Osteoblast (primary cell): Measurements from ENCODE around the gene HEBP1. TPM values are rescaled to one million over a fixed set of nuclear protein-coding genes. Genes with fewer than 3 reads are reported as not detected.
A peak's percentile ranks its signal among the peaks of the same experiment; 100 is the strongest.

Experiments
- DNase-seq: peaks from one replicate; pipeline ENCODE4 v3.0.0; 2011; ENCODE audit warnings: low spot score, mixed read lengths; ENCODE audit not compliant: insufficient read length; ENCODE audit errors: missing footprints
- H2AFZ ChIP-seq: 2 replicates; pipeline ENCODE4 v1.6.0; 2011; ENCODE audit warnings: mild to moderate bottlenecking, low read length
- H3K27ac ChIP-seq: 2 replicates; pipeline ENCODE4 v1.5.1; 2011; ENCODE audit warnings: mild to moderate bottlenecking, low read depth, low read length, moderate library complexity
- H3K27me3 ChIP-seq: 2 replicates; pipeline ENCODE4 v1.6.0; 2012; ENCODE audit warnings: mild to moderate bottlenecking, control low read depth, inconsistent platforms, low read length, moderate library complexity; ENCODE audit not compliant: insufficient read depth
- H3K36me3 ChIP-seq: 2 replicates; pipeline ENCODE4 v1.5.1; 2011; ENCODE audit warnings: mild to moderate bottlenecking, low read length, control low read depth, moderate library complexity; ENCODE audit not compliant: insufficient read depth
- H3K4me1 ChIP-seq: 2 replicates; pipeline ENCODE4 v1.5.1; 2011; ENCODE audit warnings: mild to moderate bottlenecking, low read length, control low read depth, moderate library complexity; ENCODE audit not compliant: insufficient read depth
- H3K4me2 ChIP-seq: 2 replicates; pipeline ENCODE4 v1.6.0; 2011; ENCODE audit warnings: mild to moderate bottlenecking, low read length; ENCODE audit not compliant: insufficient read depth
- H3K4me3 ChIP-seq: fragments of 200-600 bp; sonication (generic); 3 replicates; pipeline ENCODE4 v1.5.1; 2012; ENCODE audit warnings: mild to moderate bottlenecking, low read length, inconsistent platforms; ENCODE audit not compliant: insufficient read depth
- H3K79me2 ChIP-seq: 2 replicates; pipeline ENCODE4 v1.6.0; 2012; ENCODE audit warnings: mild to moderate bottlenecking, low read length, control low read depth, inconsistent platforms; ENCODE audit not compliant: insufficient read depth
- H3K9me3 ChIP-seq: 2 replicates; pipeline ENCODE4 v1.5.1; 2011; ENCODE audit warnings: low read depth, low read length, control low read depth
- H4K20me1 ChIP-seq: 2 replicates; pipeline ENCODE4 v1.6.0; 2012; ENCODE audit warnings: mild to moderate bottlenecking, low read length, control low read depth; ENCODE audit not compliant: insufficient read depth
- CTCF ChIP-seq: IDR thresholded peaks from 2 replicates; pipeline ENCODE4 v1.5.1; 2011; ENCODE audit warnings: mild to moderate bottlenecking, low read depth, low read length, moderate library complexity; ENCODE audit errors: extremely low read depth
- total RNA-seq: library from RNA; depleted of rRNA; stranded (reverse); fragments of >200 nt; gene quantifications from 2 replicates; pipeline ENCODE4 v1.2.3, GENCODE V29; 2012

HEBP1 gene
- total RNA-seq, 1 donor = 16.6 TPM

GRCh38 chr12:13023811-13024530, 23.9 kb upstream of the HEBP1 start:
- Histone ChIP-seq H3K27ac (no peak overlapping the region), H3K36me3 (no peaks in the 10 kb centered on the region), H2AFZ (no peak overlapping the region), H3K79me2 (no peaks in the 10 kb centered on the region), H3K4me3 (no peak overlapping the region), H3K27me3 (no peaks in the 10 kb centered on the region), H3K9me3 (no peaks in the 10 kb centered on the region), H3K4me1 (no peaks in the 10 kb centered on the region), H3K4me2 (no peak overlapping the region), H4K20me1 (no peaks in the 10 kb centered on the region)
- no peak for DNase-seq
- peak; percentile 75 for TF ChIP-seq CTCF

GRCh38 chr12:13022851-13023271, 22.8 kb upstream of the HEBP1 start:
- no peaks in the 10 kb centered on the region for H3K4me1 ChIP-seq
- H3K9me3 ChIP-seq = no peaks in the 10 kb centered on the region
- no peak overlapping the region for H3K4me3 ChIP-seq
- no peaks in the 10 kb centered on the region for H3K79me2 ChIP-seq
- no peak overlapping the region for H3K27ac ChIP-seq
- H3K36me3 ChIP-seq = no peaks in the 10 kb centered on the region
- no peak for TF ChIP-seq CTCF
- no peak for DNase-seq
- H4K20me1 ChIP-seq = no peaks in the 10 kb centered on the region
- no peaks in the 10 kb centered on the region for H3K27me3 ChIP-seq
- no peak overlapping the region for H2AFZ ChIP-seq
- H3K4me2 ChIP-seq = no peak overlapping the region

GRCh38 chr12:13011098-13011497, 11.0 kb upstream of the HEBP1 start:
- Histone ChIP-seq H4K20me1 (no peaks in the 10 kb centered on the region), H3K27ac (no peak overlapping the region), H3K36me3 (no peaks in the 10 kb centered on the region), H2AFZ (no peak overlapping the region), H3K9me3 (no peaks in the 10 kb centered on the region), H3K79me2 (no peaks in the 10 kb centered on the region), H3K4me3 (no peak overlapping the region), H3K27me3 (no peaks in the 10 kb centered on the region), H3K4me1 (peaks cover 9% of the 10 kb centered on the region), H3K4me2 (no peak overlapping the region)
- TF ChIP-seq CTCF = no peak
- no peak for DNase-seq

GRCh38 chr12:13008741-13009380, 8.8 kb upstream of the HEBP1 start:
- peak; percentile 73 for DNase-seq
- H3K4me2 ChIP-seq = no peak overlapping the region
- H3K4me3 ChIP-seq = no peak overlapping the region
- no peaks in the 10 kb centered on the region for H3K36me3 ChIP-seq
- no peak overlapping the region for H2AFZ ChIP-seq
- TF ChIP-seq CTCF = no peak
- no peaks in the 10 kb centered on the region for H4K20me1 ChIP-seq
- H3K9me3 ChIP-seq = no peaks in the 10 kb centered on the region
- peaks cover 9% of the 10 kb centered on the region for H3K4me1 ChIP-seq
- no peaks in the 10 kb centered on the region for H3K79me2 ChIP-seq
- peak overlapping the region; percentile 35 for H3K27ac ChIP-seq
- no peaks in the 10 kb centered on the region for H3K27me3 ChIP-seq
